ENCODE results near the gene SH2D6. TPM values are rescaled to one million over a fixed set of nuclear protein-coding genes. Genes with fewer than 3 reads are reported as not detected.

The SH2D6 gene
- total and polyA plus RNA-seq, 2 of the 8 experiments (the other 6 are each of a cell fraction or from before 2014, with no cell fraction given) = 0.42 TPM; not detected in 1

GRCh38 chr2:85418132-85419008, at the start of gene SH2D6 (continued):
- TF ChIP-seq HDAC6 (IDR thresholded peaks at IDR 0.05; ENCODE audit: low read depth, low read length) (no peak), MAX (IDR thresholded peaks at IDR 0.05) (peak; percentile 89), TAF1 (IDR thresholded peaks at IDR 0.05; ENCODE audit: low read depth, low read length) (peak; percentile 69), RBBP5 (IDR thresholded peaks at IDR 0.05; ENCODE audit: borderline replicate concordance, low read depth, low read length) (no peak), FOSL1 (IDR thresholded peaks at IDR 0.05; ENCODE audit: insufficient read depth, low read depth, low read length) (no peak), SIN3A (conservative IDR thresholded peaks at IDR 0.05 in 1 of 2, IDR thresholded peaks at IDR 0.05 in 1 of 2; ENCODE audit: low read depth in 1 of 2, low read length in 2 of 2) (peak in 1 of 2 experiments; percentile 45; a peak in 1 of 4 replicates), KDM4A (IDR thresholded peaks at IDR 0.05; ENCODE audit: low read depth, low read length, severe bottlenecking) (peak; percentile 42), NRF1 (IDR thresholded peaks at IDR 0.05; ENCODE audit: low read depth, low read length) (no peak), TCF12 (IDR thresholded peaks at IDR 0.05; ENCODE audit: low read depth, low read length) (no peak), CBX8 (IDR thresholded peaks at IDR 0.05; ENCODE audit: borderline replicate concordance, low read depth, low read length) (no peak), PHF8 (conservative IDR thresholded peaks at IDR 0.05; ENCODE audit: low read depth, low read length) (peak; percentile 77), GABPA (IDR thresholded peaks at IDR 0.05; ENCODE audit: borderline replicate concordance, insufficient read depth, low read length) (no peak), CREB1 (IDR thresholded peaks at IDR 0.05) (peak; percentile 45; the same call in 1 of the 2 replicates), SIX5 (IDR thresholded peaks at IDR 0.05; ENCODE audit: low read depth, low read length) (peak; percentile 64), SRF (IDR thresholded peaks at IDR 0.05; ENCODE audit: low read depth, low read length) (no peak), BACH1 (IDR thresholded peaks at IDR 0.05; ENCODE audit: low read length) (no peak), HDAC2 (IDR thresholded peaks at IDR 0.05; ENCODE audit: borderline replicate concordance in 1 of 2, low read depth in 2 of 2, low read length in 2 of 2) (no peak), SIRT6 (IDR thresholded peaks at IDR 0.05; ENCODE audit: low read length) (no peak), JUND (IDR thresholded peaks at IDR 0.05; ENCODE audit: low read length) (no peak), TAF7 (optimal IDR thresholded peaks at IDR 0.05; ENCODE audit: borderline replicate concordance, low read depth, low read length) (no peak), SP4 (IDR thresholded peaks at IDR 0.05; ENCODE audit: low read length) (peak; percentile 60; the same call in 1 of the 2 replicates), TEAD4 (IDR thresholded peaks at IDR 0.05; ENCODE audit: low read depth, low read length) (no peak)

All from H1 (cell line).